HL-60 (cell line): Measurements from ENCODE around the gene ST6GAL1.

Source experiments
- DNase-seq, 2 experiments: peaks; one replicate each; pipeline ENCODE4 v3.0.0-alpha.2; 2010 to 2020; ENCODE audit warnings: low read depth in 1 of 2, low spot score in 1 of 2
- H3K27ac ChIP-seq: fragments of 250-450 bp; sonication (Bioruptor Pico); replicated peaks from 2 replicates; pipeline ENCODE4 v1.5.1; 2020; ENCODE audit warnings: mild to moderate bottlenecking, moderate library complexity
- H3K27me3 ChIP-seq: fragments of 250-450 bp; sonication (Bioruptor Pico); 2 replicates; pipeline ENCODE4 v1.5.1; 2021; ENCODE audit warnings: mild to moderate bottlenecking, moderate library complexity; ENCODE audit not compliant: insufficient read depth, poor library complexity, severe bottlenecking
- H3K4me3 ChIP-seq: replicated peaks from 2 replicates; pipeline ENCODE4 v1.5.1; 2011; ENCODE audit warnings: mild to moderate bottlenecking, control low read depth, low read length; ENCODE audit not compliant: insufficient read depth
- CTCF ChIP-seq: IDR thresholded peaks from one replicate; pipeline ENCODE4 v1.5.1; 2011; ENCODE audit warnings: low read length, control low read depth, inconsistent platforms; ENCODE audit not compliant: insufficient read depth
- GABPA ChIP-seq: IDR thresholded peaks from 2 replicates; pipeline ENCODE4 v1.6.1; 2012; ENCODE audit warnings: low read depth
- POLR2AphosphoS5 ChIP-seq: IDR thresholded peaks from 2 replicates; pipeline ENCODE4 v1.6.1; 2012; ENCODE audit warnings: low read depth
- REST ChIP-seq: IDR thresholded peaks from 2 replicates; pipeline ENCODE4 v1.6.1; 2012; ENCODE audit warnings: low read depth; ENCODE audit not compliant: insufficient replicate concordance
- SPI1 ChIP-seq: IDR thresholded peaks from 2 replicates; pipeline ENCODE4 v1.6.1; 2012; ENCODE audit warnings: low read depth, mild to moderate bottlenecking, borderline replicate concordance

Gene ST6GAL1

GRCh38 chr3:187000711-187001151, 70.4 kb downstream of the ST6GAL1 start:
- Histone ChIP-seq H3K4me3 (no peak overlapping the region), H3K27ac (no peak overlapping the region), H3K27me3 (no peaks in the 10 kb centered on the region)
- no peak for DNase-seq
- TF ChIP-seq POLR2AphosphoS5 (no peak), SPI1 (no peak), REST (no peak), GABPA (no peak), CTCF (no peak)

GRCh38 chr3:187002915-187003314, 72.6 kb downstream of the ST6GAL1 start:
- no peak for DNase-seq
- no peak overlapping the region for H3K4me3 ChIP-seq
- H3K27me3 ChIP-seq: no peaks in the 10 kb centered on the region
- no peak for TF ChIP-seq CTCF
- TF ChIP-seq POLR2AphosphoS5: no peak
- TF ChIP-seq SPI1: no peak
- TF ChIP-seq GABPA: no peak
- no peak for TF ChIP-seq REST
- no peak overlapping the region for H3K27ac ChIP-seq

GRCh38 chr3:187005827-187006481, 75.6 kb downstream of the ST6GAL1 start:
- H3K4me3 ChIP-seq: no peak overlapping the region
- H3K27me3 ChIP-seq: no peaks in the 10 kb centered on the region
- DNase-seq: peak in 1 of 2 experiments; percentile 82
- H3K27ac ChIP-seq: peak overlapping the region; percentile 69
- TF ChIP-seq POLR2AphosphoS5: no peak
- TF ChIP-seq REST: no peak
- TF ChIP-seq CTCF: no peak
- TF ChIP-seq SPI1: no peak
- TF ChIP-seq GABPA: no peak
